Measurements from ENCODE around the gene USP25. TPM values are rescaled to one million over a fixed set of nuclear protein-coding genes. Genes with fewer than 3 reads are reported as not detected.

USP25 gene
- total RNA-seq, 1 experiment from 2014 or later: 26.1 TPM

- no peak overlapping the region for H3K27ac ChIP-seq (ENCODE audit: low read length)
- CTCF ChIA-PET: no interaction called here
- POLR2A ChIA-PET: no interaction called here
- intact Hi-C loops (cut with micrococcal nuclease; ENCODE audit: unreplicated experiment) (no loop called here), in situ Hi-C loops (cut with HindIII; ENCODE audit: low pct_unique_long_range_greater_than_20kb, low sequenced_read_pairs) (no loop called here)
- BruUV-seq (replicated peaks): no TSS peak
- TF ChIP-seq POLR2AphosphoS5 (IDR thresholded peaks at IDR 0.05; ENCODE audit: low read depth, low read length): no peak
- no peak for TF ChIP-seq SIN3A (IDR thresholded peaks at IDR 0.05; ENCODE audit: borderline replicate concordance, insufficient read depth, low read depth, low read length)
- TF ChIP-seq CTCF (IDR thresholded peaks at IDR 0.05): no peak
- no peak for TF ChIP-seq TCF7L2 (IDR thresholded peaks at IDR 0.05; ENCODE audit: low read depth, low read length)
- TF ChIP-seq REST (IDR thresholded peaks at IDR 0.05; ENCODE audit: insufficient read depth in 1 of 2, low read depth in 2 of 2, low read length in 1 of 2): no peak
- no peaks in the 10 kb centered on the region for H3K27me3 ChIP-seq (ENCODE audit: control insufficient read depth, insufficient read depth, low read length)
- H3K4me1 ChIP-seq (ENCODE audit: control insufficient read depth, insufficient read depth, low read length): no peaks in the 10 kb centered on the region
- ATAC-seq: no peak
- no peaks in the 10 kb centered on the region; the same call in 1 of the 2 replicates for H3K36me3 ChIP-seq (ENCODE audit: control insufficient read depth, insufficient read depth, low read length)
- H3K9me3 ChIP-seq (ENCODE audit: control insufficient read depth, insufficient read depth, low read depth, low read length): no peaks in the 10 kb centered on the region
- no peak overlapping the region for H3K4me3 ChIP-seq (ENCODE audit: low read depth in 2 of 2, low read length in 2 of 2)
- DNase-seq (ENCODE audit: low read depth, low spot score): no peak
These were observed 112.2 kb downstream of the USP25 start for GRCh38 chr21:15841856-15842564.

GRCh38 chr21:15842565-15842880, 112.7 kb downstream of the USP25 start:
- intact Hi-C loops (cut with micrococcal nuclease; ENCODE audit: unreplicated experiment) (no loop called here), in situ Hi-C loops (cut with HindIII; ENCODE audit: low pct_unique_long_range_greater_than_20kb, low sequenced_read_pairs) (no loop called here)
- no peaks in the 10 kb centered on the region for H3K27me3 ChIP-seq (ENCODE audit: control insufficient read depth, insufficient read depth, low read length)
- TF ChIP-seq CTCF (IDR thresholded peaks at IDR 0.05) (no peak), TCF7L2 (IDR thresholded peaks at IDR 0.05; ENCODE audit: low read depth, low read length) (no peak), REST (IDR thresholded peaks at IDR 0.05; ENCODE audit: insufficient read depth in 1 of 2, low read depth in 2 of 2, low read length in 1 of 2) (no peak), SIN3A (IDR thresholded peaks at IDR 0.05; ENCODE audit: borderline replicate concordance, insufficient read depth, low read depth, low read length) (no peak), POLR2AphosphoS5 (IDR thresholded peaks at IDR 0.05; ENCODE audit: low read depth, low read length) (no peak)
- H3K9me3 ChIP-seq (ENCODE audit: control insufficient read depth, insufficient read depth, low read depth, low read length): no peaks in the 10 kb centered on the region
- ChIA-PET POLR2A (no interaction called here), CTCF (no interaction called here)
- no peak for DNase-seq (ENCODE audit: low read depth, low spot score)
- no peak overlapping the region for H3K27ac ChIP-seq (ENCODE audit: low read length)
- BruUV-seq (replicated peaks): no TSS peak
- no peaks in the 10 kb centered on the region for H3K4me1 ChIP-seq (ENCODE audit: control insufficient read depth, insufficient read depth, low read length)
- no peak for ATAC-seq
- H3K36me3 ChIP-seq (ENCODE audit: control insufficient read depth, insufficient read depth, low read length): no peaks in the 10 kb centered on the region; the same call in 1 of the 2 replicates
- no peak overlapping the region for H3K4me3 ChIP-seq (ENCODE audit: low read depth in 2 of 2, low read length in 2 of 2)

Measured in Panc1 (cell line).